Measurements from ENCODE around the gene PNLIPRP2. TPM values are rescaled to one million over a fixed set of nuclear protein-coding genes. Genes with fewer than 3 reads are reported as not detected.

Gene PNLIPRP2
- total RNA-seq, 4 donors from 2014 or later = 0.42 to 4.1 (median 2.4) TPM; not detected in 1

- Histone ChIP-seq H3K36me3 (no peaks in the 10 kb centered on the region), H3K27me3 (no peaks in the 10 kb centered on the region), H3K9me3 (no peaks in the 10 kb centered on the region), H3K4me1 (no peaks in the 10 kb centered on the region), H3K27ac (no peak overlapping the region), H3K4me3 (no peak overlapping the region)
- TF ChIP-seq CTCF (IDR thresholded peaks at IDR 0.05) (no peak), POLR2A (IDR thresholded peaks at IDR 0.05) (no peak), EP300 (IDR thresholded peaks at IDR 0.05) (no peak)
- DNase-seq (ENCODE audit: low spot score in 2 of 2) = no peak
Measured at GRCh38 chr10:116598329-116598728, 22.4 kb upstream of the PNLIPRP2 start.

GRCh38 chr10:116599991-116600390, 20.8 kb upstream of the PNLIPRP2 start:
- no peak for DNase-seq (ENCODE audit: low spot score in 2 of 2)
- Histone ChIP-seq H3K36me3 (no peaks in the 10 kb centered on the region), H3K9me3 (no peaks in the 10 kb centered on the region), H3K27me3 (no peaks in the 10 kb centered on the region), H3K4me1 (no peaks in the 10 kb centered on the region), H3K4me3 (no peak overlapping the region), H3K27ac (no peak overlapping the region)
- WGBS, 2 donors = 47 to 49% methylated on average over 5 of the region's 5 CpGs
- TF ChIP-seq POLR2A (IDR thresholded peaks at IDR 0.05) = no peak
- no peak for TF ChIP-seq EP300 (IDR thresholded peaks at IDR 0.05)
- no peak for TF ChIP-seq CTCF (IDR thresholded peaks at IDR 0.05)

GRCh38 chr10:116602648-116603400, 17.9 kb upstream of the PNLIPRP2 start:
- H3K9me3 ChIP-seq = no peaks in the 10 kb centered on the region
- no peak overlapping the region for H3K27ac ChIP-seq
- no peak for DNase-seq (ENCODE audit: low spot score in 2 of 2)
- no peak overlapping the region for H3K4me3 ChIP-seq
- H3K4me1 ChIP-seq = no peaks in the 10 kb centered on the region
- 82 to 83% methylated on average over 10 of the region's 10 CpGs for WGBS, 2 donors
- H3K27me3 ChIP-seq = no peaks in the 10 kb centered on the region
- TF ChIP-seq POLR2A (IDR thresholded peaks at IDR 0.05) (no peak), CTCF (IDR thresholded peaks at IDR 0.05) (no peak), EP300 (IDR thresholded peaks at IDR 0.05) (no peak)
- H3K36me3 ChIP-seq = no peaks in the 10 kb centered on the region

- Histone ChIP-seq H3K9me3 (peaks cover 0 to 15% (median 0%) of the 10 kb centered on the region in 4 donors), H3K4me1 (no peaks in the 10 kb centered on the region), H3K4me3 (no peak overlapping the region), H3K27ac (no peak overlapping the region), H3K27me3 (peaks cover 0 to 25% of the 10 kb centered on the region in 2 donors), H3K36me3 (no peaks in the 10 kb centered on the region)
- WGBS, 2 donors = 66 to 68% methylated on average over 8 of the region's 8 CpGs
- TF ChIP-seq EP300 (IDR thresholded peaks at IDR 0.05) (no peak), CTCF (IDR thresholded peaks at IDR 0.05) (no peak), POLR2A (IDR thresholded peaks at IDR 0.05) (no peak)
- DNase-seq (ENCODE audit: low spot score in 2 of 2) = no peak
Measured at GRCh38 chr10:116606061-116606483, 14.7 kb upstream of the PNLIPRP2 start.

- WGBS, 2 donors = 64 to 69% methylated on average over 6 of the region's 6 CpGs
- H3K27me3 ChIP-seq = peaks cover 0 to 25% of the 10 kb centered on the region in 2 donors
- H3K9me3 ChIP-seq = peaks cover 0 to 15% (median 0%) of the 10 kb centered on the region in 4 donors
- H3K4me3 ChIP-seq = no peak overlapping the region
- no peak overlapping the region for H3K27ac ChIP-seq
- no peak for DNase-seq (ENCODE audit: low spot score in 2 of 2)
- TF ChIP-seq POLR2A (IDR thresholded peaks at IDR 0.05) (no peak), CTCF (IDR thresholded peaks at IDR 0.05) (no peak), EP300 (IDR thresholded peaks at IDR 0.05) (no peak)
- no peaks in the 10 kb centered on the region for H3K4me1 ChIP-seq
- H3K36me3 ChIP-seq = no peaks in the 10 kb centered on the region
Measured at GRCh38 chr10:116607336-116607735, 13.4 kb upstream of the PNLIPRP2 start.

All from tibial nerve (tissue), 4 donors.